Progenitor cell of endocrine pancreas (in vitro differentiated cells): ENCODE measurements around the gene ZNF747. TPM values are rescaled to one million over a fixed set of nuclear protein-coding genes. Genes with fewer than 3 reads are reported as not detected.

Experiments
- DNase-seq: peaks from one replicate; pipeline ENCODE4 v3.0.0; 2021; ENCODE audit warnings: low spot score; ENCODE audit not compliant: unreplicated experiment
- H3K27ac Mint-ChIP-seq: 2 replicates; pipeline ENCODE4 v1.8.0; 2021; ENCODE audit warnings: mild to moderate bottlenecking, moderate library complexity, mixed read lengths
- H3K27me3 Mint-ChIP-seq: 2 replicates; pipeline ENCODE4 v1.8.0; 2021; ENCODE audit warnings: mixed read lengths
- H3K36me3 Mint-ChIP-seq: 2 replicates; pipeline ENCODE4 v1.8.0; 2022; ENCODE audit warnings: mixed read lengths; ENCODE audit not compliant: insufficient read depth
- H3K4me1 Mint-ChIP-seq: 2 replicates; pipeline ENCODE4 v1.8.0; 2021; ENCODE audit warnings: low read depth, mixed read lengths
- H3K4me3 Mint-ChIP-seq: 2 replicates; pipeline ENCODE4 v1.8.0; 2021; ENCODE audit warnings: low read depth, mild to moderate bottlenecking, moderate library complexity, mixed read lengths
- H3K9me3 Mint-ChIP-seq: 2 replicates; pipeline ENCODE4 v1.8.0; 2021; ENCODE audit warnings: low read depth, mixed read lengths
- CTCF ChIP-seq: fragments of 200-600 bp; sonication (generic); IDR thresholded peaks from one replicate; pipeline ENCODE4 v1.5.0; 2021; ENCODE audit warnings: antibody characterized with exemption, mild to moderate bottlenecking; ENCODE audit not compliant: unreplicated experiment
- total RNA-seq: library from RNA; stranded (reverse); gene quantifications from 2 replicates; pipeline ENCODE4 v1.2.1, GENCODE V29; 2021

ZNF747 gene
- total RNA-seq, 1 donor from 2014 or later = 18.1 TPM

- Mint-ChIP-seq H3K27me3 (peaks cover 3% of the 10 kb centered on the region), H3K36me3 (peaks cover 31% of the 10 kb centered on the region), H3K9me3 (peaks cover 4% of the 10 kb centered on the region), H3K4me3 (peak overlapping the region; percentile 78), H3K4me1 (peaks cover 22% of the 10 kb centered on the region), H3K27ac (peak overlapping the region; percentile 92)
- no peak for TF ChIP-seq CTCF
- no peak for DNase-seq
These were observed 23.0 kb upstream of the ZNF747 start for GRCh38 chr16:30557707-30557956.

- H3K36me3 Mint-ChIP-seq = peaks cover 33% of the 10 kb centered on the region
- peaks cover 2% of the 10 kb centered on the region for H3K27me3 Mint-ChIP-seq
- H3K9me3 Mint-ChIP-seq = peaks cover 4% of the 10 kb centered on the region
- H3K27ac Mint-ChIP-seq = peak overlapping the region; percentile 93
- H3K4me1 Mint-ChIP-seq = peaks cover 27% of the 10 kb centered on the region
- TF ChIP-seq CTCF = no peak
- DNase-seq = no peak
- H3K4me3 Mint-ChIP-seq = peak overlapping the region; percentile 62
These were observed 21.4 kb upstream of the ZNF747 start for GRCh38 chr16:30556125-30556473.

GRCh38 chr16:30555315-30556124, 20.9 kb upstream of the ZNF747 start:
- peak overlapping the region; percentile 62 for H3K4me3 Mint-ChIP-seq
- peaks cover 27% of the 10 kb centered on the region for H3K4me1 Mint-ChIP-seq
- no peak for TF ChIP-seq CTCF
- peak overlapping the region; percentile 93 for H3K27ac Mint-ChIP-seq
- H3K27me3 Mint-ChIP-seq = no peaks in the 10 kb centered on the region
- no peak for DNase-seq
- H3K36me3 Mint-ChIP-seq = peaks cover 31% of the 10 kb centered on the region
- H3K9me3 Mint-ChIP-seq = peaks cover 4% of the 10 kb centered on the region

- Mint-ChIP-seq H3K27me3 (no peaks in the 10 kb centered on the region), H3K4me1 (peaks cover 27% of the 10 kb centered on the region), H3K36me3 (peaks cover 31% of the 10 kb centered on the region), H3K27ac (peak overlapping the region; percentile 87), H3K9me3 (peaks cover 4% of the 10 kb centered on the region), H3K4me3 (peak overlapping the region; percentile 42)
- DNase-seq = no peak
- TF ChIP-seq CTCF = no peak
These were observed 20.1 kb upstream of the ZNF747 start for GRCh38 chr16:30554557-30555314.

- H3K9me3 Mint-ChIP-seq = peaks cover 6% of the 10 kb centered on the region
- no peak for DNase-seq
- H3K4me3 Mint-ChIP-seq = peak overlapping the region; percentile 16
- peak overlapping the region; percentile 87 for H3K27ac Mint-ChIP-seq
- no peak for TF ChIP-seq CTCF
- H3K4me1 Mint-ChIP-seq = peaks cover 32% of the 10 kb centered on the region
- no peaks in the 10 kb centered on the region for H3K27me3 Mint-ChIP-seq
- H3K36me3 Mint-ChIP-seq = peaks cover 34% of the 10 kb centered on the region
These were observed 18.8 kb upstream of the ZNF747 start for GRCh38 chr16:30553393-30553899.
